ENCODE results near the gene TMEM45B. TPM values are rescaled to one million over a fixed set of nuclear protein-coding genes. Genes with fewer than 3 reads are reported as not detected.

Gene TMEM45B
- total RNA-seq, 1 donor from 2014 or later: 0.41 TPM

- FAIRE-seq (no peak), DNase-seq (ENCODE audit: low spot score in 2 of 2) (peak; percentile 95 to 98)
These were observed 79.7 kb downstream of the TMEM45B start, which contains the start of gene NFRKB for GRCh38 chr11:129895126-129896041. Gene NFRKB (minus strand): TSS chr11:129895578. CDS start chr11:129892849, 2,729 bp downstream.

- DNase-seq (ENCODE audit: low spot score in 2 of 2): no peak
- FAIRE-seq: no peak
These were observed 80.4 kb downstream of the TMEM45B start for GRCh38 chr11:129896062-129896461.

- no peak for FAIRE-seq
- no peak for DNase-seq (ENCODE audit: low spot score in 2 of 2)
These were observed 89.8 kb downstream of the TMEM45B start for GRCh38 chr11:129905402-129905801.

Small RNAs within 50 kb of the gene (small RNA-seq; reads per million reads assigned to genes)
- not detected for gene AP003327.1

Other genes starting within 250 kb of the TMEM45B start
- 17.5 TPM for gene NFRKB, start 79.7 kb downstream of the TMEM45B start, total RNA-seq
- 11.4 TPM for gene PRDM10, start 187.0 kb downstream of the TMEM45B start, total RNA-seq